Measurements from ENCODE around the gene HSPA1B. TPM values are rescaled to one million over a fixed set of nuclear protein-coding genes. Genes with fewer than 3 reads are reported as not detected.
"Not testable (repeated sequence)": the region's sequence is repeated elsewhere in the genome, so short reads cannot be mapped to it uniquely, and the experiment has no call there.

HSPA1B gene
- total RNA-seq, 1 experiment from 2014 or later, result 257 TPM

- Histone ChIP-seq H3K36me3 (peaks cover 49% of the 10 kb centered on the region), H3K27ac (no peak overlapping the region), H3K4me3 (no peak overlapping the region), H3K27me3 (replicated peaks) (no peaks in the 10 kb centered on the region), H3K9me3 (replicated peaks) (0 out of 2 replicates have a peak, but pooled peaks cover 3% of the 10 kb centered on the region), H3K4me1 (replicated peaks) (peaks cover 28% of the 10 kb centered on the region)
- no peak for DNase-seq (ENCODE audit: low read depth in 1 of 2, low spot score in 2 of 2)
Measured at GRCh38 chr6:31792761-31793171, 34.8 kb upstream of the HSPA1B start.

DNA sequence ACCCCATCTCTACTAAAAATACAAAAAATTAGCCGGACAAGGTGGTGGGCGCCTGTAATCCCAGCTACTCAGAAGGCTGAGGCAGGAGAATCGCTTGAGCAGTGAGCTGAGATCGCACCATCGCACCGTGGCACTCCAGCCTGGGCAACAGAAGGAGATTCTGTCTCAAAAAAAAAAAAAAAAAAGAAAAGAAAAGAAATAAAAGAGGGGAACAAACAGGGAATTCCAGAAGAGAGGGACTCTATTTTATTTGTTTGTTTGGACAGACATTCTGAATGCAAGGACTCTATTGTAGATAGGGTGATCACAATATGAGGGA is 33.7 kb upstream of the HSPA1B start:
- H3K27ac ChIP-seq; H3K4me3 ChIP-seq; DNase-seq (ENCODE audit: low read depth in 1 of 2, low spot score in 2 of 2); H3K9me3 ChIP-seq (replicated peaks); H3K27me3 ChIP-seq (replicated peaks): not testable (repeated sequence)
- H3K4me1 ChIP-seq (replicated peaks), result peaks cover 28% of the 10 kb centered on the region
- peaks cover 49% of the 10 kb centered on the region for H3K36me3 ChIP-seq

DNA sequence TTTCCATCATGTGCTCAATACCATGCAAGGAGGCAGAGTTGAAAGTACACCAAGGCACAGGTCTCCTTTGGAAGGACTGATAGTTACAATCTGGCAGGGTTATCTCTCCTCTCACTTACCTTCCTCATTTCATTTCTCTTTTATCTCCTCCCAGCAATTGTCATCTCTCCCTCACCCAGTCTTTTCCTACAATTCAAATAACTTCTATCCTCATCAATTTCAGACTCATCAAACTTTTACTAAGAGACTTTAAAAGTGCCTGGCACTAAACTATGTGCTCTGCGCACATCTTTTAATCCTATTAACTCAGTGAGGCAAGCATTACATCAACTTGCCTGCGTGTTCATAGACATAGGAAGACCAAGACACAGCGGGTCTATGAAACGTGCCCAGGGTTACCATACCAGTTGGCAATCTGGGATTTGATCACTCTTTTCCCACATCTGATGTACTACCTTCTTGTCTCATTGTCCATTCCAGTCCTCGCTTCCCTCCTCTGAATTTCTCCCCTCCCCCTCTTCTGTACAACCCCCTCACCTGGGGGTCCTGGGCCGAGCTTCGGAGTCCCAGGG is 33.2 kb upstream of the HSPA1B start:
- Histone ChIP-seq H3K36me3 (peaks cover 47% of the 10 kb centered on the region), H3K27ac (peak overlapping the region; percentile 99), H3K4me3 (peak overlapping the region; percentile 97), H3K27me3 (replicated peaks) (no peaks in the 10 kb centered on the region), H3K9me3 (replicated peaks) (0 out of 2 replicates have a peak, but pooled peaks cover 3% of the 10 kb centered on the region), H3K4me1 (replicated peaks) (peaks cover 28% of the 10 kb centered on the region)
- peak in 1 of 2 experiments; percentile 43 for DNase-seq (ENCODE audit: low read depth in 1 of 2, low spot score in 2 of 2)

- DNase-seq (ENCODE audit: low read depth in 1 of 2, low spot score in 2 of 2), result peak in 1 of 2 experiments; percentile 80
- Histone ChIP-seq H3K27ac (peak overlapping the region; percentile 99), H3K9me3 (replicated peaks) (0 out of 2 replicates have a peak, but pooled peaks cover 3% of the 10 kb centered on the region), H3K27me3 (replicated peaks) (no peaks in the 10 kb centered on the region), H3K36me3 (peaks cover 42% of the 10 kb centered on the region), H3K4me3 (peak overlapping the region; percentile 97), H3K4me1 (replicated peaks) (peaks cover 28% of the 10 kb centered on the region)
Measured at GRCh38 chr6:31794866-31795615, 32.5 kb upstream of the HSPA1B start.

- H3K27ac ChIP-seq, result peak within 1 kb of the TSS; percentile 99
- peaks cover 38% of the 10 kb centered on the region for H3K36me3 ChIP-seq
- H3K4me1 ChIP-seq (replicated peaks), result peaks cover 28% of the 10 kb centered on the region
- H3K9me3 ChIP-seq (replicated peaks), result 0 out of 2 replicates have a peak, but pooled peaks cover 3% of the 10 kb centered on the region
- peak; percentile 92 to 95 for DNase-seq (ENCODE audit: low read depth in 1 of 2, low spot score in 2 of 2)
- H3K4me3 ChIP-seq, result peak within 1 kb of the TSS; percentile 97
- no peaks in the 10 kb centered on the region for H3K27me3 ChIP-seq (replicated peaks)
Measured at GRCh38 chr6:31795616-31796298, 31.8 kb upstream of the HSPA1B start, which contains the start of gene VARS1. TSS of gene VARS1 (minus strand) at chr6:31795752. CDS start at chr6:31795217, 535 bp downstream.

DNA sequence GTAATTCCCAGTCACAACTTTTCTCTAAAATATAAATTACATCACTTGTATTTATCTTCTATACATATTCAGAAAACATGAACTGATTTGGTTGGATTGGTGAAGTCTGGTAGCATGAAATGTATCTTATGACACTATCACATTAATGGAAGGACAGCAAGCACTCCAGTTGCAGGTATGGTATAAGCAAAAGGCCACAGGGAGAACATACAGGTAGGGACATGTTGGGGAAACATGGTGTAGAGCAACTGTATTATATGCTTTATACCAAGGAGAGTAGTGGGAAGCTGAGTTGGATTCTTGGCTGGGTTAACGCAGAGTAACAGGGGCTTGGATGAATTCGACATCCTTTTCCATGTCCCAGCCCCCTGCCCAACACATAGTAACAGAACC is 30.5 kb upstream of the HSPA1B start:
- no peak overlapping the region for H3K4me3 ChIP-seq
- no peak for DNase-seq (ENCODE audit: low read depth in 1 of 2, low spot score in 2 of 2)
- no peaks in the 10 kb centered on the region for H3K27me3 ChIP-seq (replicated peaks)
- H3K27ac ChIP-seq, result no peak overlapping the region
- H3K36me3 ChIP-seq, result peaks cover 38% of the 10 kb centered on the region
- H3K4me1 ChIP-seq (replicated peaks), result peaks cover 28% of the 10 kb centered on the region
- H3K9me3 ChIP-seq (replicated peaks), result 0 out of 2 replicates have a peak, but pooled peaks cover 3% of the 10 kb centered on the region

DNA sequence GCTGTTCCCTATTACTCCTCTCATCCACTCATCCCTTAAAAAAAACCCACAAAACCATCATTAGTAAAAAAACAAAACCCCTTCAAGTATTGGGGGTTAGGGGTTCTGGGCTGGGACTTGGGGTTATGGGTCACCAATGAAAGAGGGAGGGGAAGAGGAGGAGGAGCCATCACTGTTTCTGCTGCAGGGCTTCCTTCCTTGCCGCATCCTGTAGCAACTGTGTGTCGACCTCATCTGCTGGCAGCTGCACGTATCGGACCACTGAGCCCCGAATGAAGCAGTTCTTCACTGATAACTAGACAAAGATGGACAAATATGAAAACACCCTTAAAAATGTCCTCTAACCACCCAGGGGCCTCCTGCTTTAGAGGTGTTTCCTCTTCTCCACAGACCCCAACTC is 29.9 kb upstream of the HSPA1B start:
- H3K36me3 ChIP-seq, result peaks cover 33% of the 10 kb centered on the region
- no peak overlapping the region for H3K4me3 ChIP-seq
- no peak overlapping the region for H3K27ac ChIP-seq
- peaks cover 26% of the 10 kb centered on the region for H3K4me1 ChIP-seq (replicated peaks)
- no peaks in the 10 kb centered on the region for H3K27me3 ChIP-seq (replicated peaks)
- H3K9me3 ChIP-seq (replicated peaks), result 0 out of 2 replicates have a peak, but pooled peaks cover 3% of the 10 kb centered on the region
- no peak for DNase-seq (ENCODE audit: low read depth in 1 of 2, low spot score in 2 of 2)

DNA sequence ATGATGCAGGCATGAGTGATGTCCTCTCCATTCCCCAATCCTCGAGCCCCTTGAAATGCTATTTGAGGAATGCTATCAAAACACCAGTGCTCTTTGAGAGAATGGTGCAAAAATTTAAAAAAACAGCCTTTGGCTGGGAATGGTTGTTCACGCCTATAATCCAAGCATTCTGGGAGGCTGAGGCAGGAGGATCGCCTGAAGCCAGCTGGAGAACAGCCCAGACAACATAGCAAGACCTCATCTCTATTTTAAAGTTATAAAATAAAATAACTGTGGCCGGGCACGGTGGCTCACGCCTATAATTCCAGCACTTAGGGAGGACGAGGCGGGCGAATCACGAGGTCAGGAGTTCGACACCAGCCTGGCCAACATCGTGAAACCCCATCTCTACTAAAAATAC is 27.8 kb upstream of the HSPA1B start:
- Histone ChIP-seq H3K4me1 (replicated peaks) (peaks cover 13% of the 10 kb centered on the region), H3K27ac (no peak overlapping the region), H3K27me3 (replicated peaks) (no peaks in the 10 kb centered on the region), H3K4me3 (no peak overlapping the region), H3K36me3 (peaks cover 25% of the 10 kb centered on the region), H3K9me3 (replicated peaks) (0 out of 2 replicates have a peak, but pooled peaks cover 3% of the 10 kb centered on the region)
- DNase-seq (ENCODE audit: low read depth in 1 of 2, low spot score in 2 of 2), result no peak

DNA sequence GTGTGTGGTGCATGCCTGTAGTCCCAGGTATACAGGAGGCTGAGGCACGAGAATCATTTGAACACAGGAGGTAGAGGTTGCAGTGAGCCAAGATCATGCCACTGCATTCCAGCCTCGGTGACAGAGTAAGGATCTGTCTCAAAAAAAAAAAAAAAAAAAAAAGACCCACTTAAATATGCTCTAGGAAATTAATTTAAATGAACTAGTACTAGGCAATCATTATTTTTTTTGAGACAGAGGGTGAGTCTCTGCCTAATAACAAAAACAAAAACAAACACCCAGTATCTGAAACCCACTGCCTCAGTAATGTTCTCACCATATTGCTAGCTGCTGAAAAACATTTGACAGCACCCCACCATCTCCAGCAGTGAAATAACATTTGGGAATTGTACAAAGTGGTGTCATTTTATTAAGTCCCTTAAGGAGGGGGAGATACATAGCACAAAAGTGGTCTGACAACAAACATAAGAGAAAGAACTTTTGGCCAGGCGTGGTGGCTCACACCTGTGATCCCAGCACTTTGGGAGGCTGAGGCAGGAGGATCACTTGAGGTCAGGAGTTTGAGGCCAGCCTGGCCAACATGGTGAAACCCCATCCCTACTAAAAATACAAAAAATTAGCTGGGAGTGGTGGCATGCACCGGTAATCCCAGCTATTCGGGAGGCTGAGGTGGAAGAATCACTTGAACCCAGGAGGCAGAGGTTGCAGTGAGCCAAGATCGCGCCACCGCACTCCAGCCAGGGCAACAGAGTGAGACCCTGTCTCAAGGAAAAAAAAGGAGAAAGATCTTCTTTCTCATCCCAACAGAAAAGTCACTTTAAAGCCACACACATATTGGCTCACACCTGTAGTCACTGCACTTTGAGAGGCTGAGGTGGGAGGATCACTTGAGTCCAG is 26.3 kb upstream of the HSPA1B start:
- not testable (repeated sequence) for H3K4me1 ChIP-seq (replicated peaks); H3K27ac ChIP-seq; H3K4me3 ChIP-seq; H3K9me3 ChIP-seq (replicated peaks); DNase-seq (ENCODE audit: low read depth in 1 of 2, low spot score in 2 of 2); H3K27me3 ChIP-seq (replicated peaks)
- peaks cover 16% of the 10 kb centered on the region for H3K36me3 ChIP-seq

DNA sequence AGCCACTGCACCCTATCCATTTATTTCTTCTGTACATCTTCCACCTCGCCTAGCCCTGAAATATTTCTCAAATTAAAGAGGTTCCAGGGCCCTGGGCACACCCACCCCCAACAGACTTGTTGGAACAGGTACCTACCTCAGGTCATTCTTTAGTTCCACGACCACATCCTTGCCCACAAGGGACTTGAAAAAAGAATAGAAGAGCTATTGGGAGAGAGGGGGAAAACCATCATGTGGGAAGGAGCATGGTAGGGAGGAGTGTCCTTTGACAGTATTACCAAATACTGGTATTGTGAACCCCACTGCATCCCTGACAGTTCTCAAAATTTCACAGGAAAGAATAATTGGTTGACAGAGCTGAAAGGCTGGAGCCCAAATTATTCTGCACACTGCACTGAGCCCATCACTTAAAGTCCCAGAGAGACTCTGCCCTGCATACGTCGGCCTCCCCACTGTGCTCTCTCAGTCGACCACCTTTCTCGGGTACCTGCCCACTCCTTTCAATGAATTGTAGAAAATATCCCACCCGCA is 21.5 kb upstream of the HSPA1B start:
- no peak for DNase-seq (ENCODE audit: low read depth in 1 of 2, low spot score in 2 of 2)
- Histone ChIP-seq H3K9me3 (replicated peaks) (no peaks in the 10 kb centered on the region), H3K27ac (peak overlapping the region; percentile 41), H3K27me3 (replicated peaks) (no peaks in the 10 kb centered on the region), H3K4me1 (replicated peaks) (peaks cover 7% of the 10 kb centered on the region; the same call in 1 of the 2 replicates), H3K4me3 (peak overlapping the region; percentile 59), H3K36me3 (peaks cover 13% of the 10 kb centered on the region)

DNA sequence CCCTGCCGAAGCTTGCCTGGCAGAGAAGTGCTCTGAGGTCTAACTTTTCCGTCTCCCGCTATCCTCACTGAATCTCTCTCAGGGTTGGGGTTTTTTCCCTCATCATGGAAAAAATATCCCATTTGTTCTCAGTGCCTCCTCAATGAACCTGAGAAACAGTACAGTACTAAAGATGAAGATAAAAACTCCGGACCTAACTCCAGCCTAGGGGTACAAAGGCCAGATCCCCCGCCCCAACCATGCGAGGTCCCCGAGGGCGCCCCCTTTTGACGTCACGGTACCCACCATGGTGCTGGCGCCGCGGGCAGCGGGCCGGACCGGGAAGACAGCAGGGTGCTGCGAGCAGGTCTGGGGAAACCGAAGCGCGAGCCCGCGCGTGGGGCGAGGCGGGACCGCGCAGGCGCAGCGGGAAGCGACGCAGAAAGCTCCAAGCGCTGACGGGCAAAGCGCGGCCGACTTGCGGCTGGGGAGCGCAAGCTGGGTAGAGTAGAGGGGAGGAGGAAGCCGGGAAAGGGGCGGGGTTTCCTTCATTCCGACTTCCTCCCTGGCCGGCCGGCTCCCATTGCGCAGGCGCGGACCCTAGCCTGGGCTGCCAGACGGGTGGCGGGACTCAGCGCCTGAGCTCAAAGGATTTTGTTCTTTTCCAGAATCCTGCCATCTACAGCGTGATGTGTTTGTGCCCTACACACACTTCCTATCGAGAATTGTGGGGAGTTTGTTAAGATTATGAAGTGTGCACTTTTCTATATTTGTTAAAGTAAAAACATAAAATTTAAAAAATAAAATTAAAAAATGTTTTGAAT is 20.9 kb upstream of the HSPA1B start, which contains the start of gene LSM2:
Gene LSM2 (minus strand): TSS at position 497 of the 803 bp plus-strand sequence. CDS start 209 bp downstream, at position 288.
- Histone ChIP-seq H3K27me3 (replicated peaks) (no peaks in the 10 kb centered on the region), H3K4me1 (replicated peaks) (peaks cover 7% of the 10 kb centered on the region; the same call in 1 of the 2 replicates), H3K4me3 (peak within 1 kb of the TSS; percentile 59), H3K36me3 (peaks cover 8% of the 10 kb centered on the region), H3K9me3 (replicated peaks) (no peaks in the 10 kb centered on the region), H3K27ac (peak within 1 kb of the TSS; percentile 41)
- DNase-seq (ENCODE audit: low read depth in 1 of 2, low spot score in 2 of 2), result peak; percentile 98

DNA sequence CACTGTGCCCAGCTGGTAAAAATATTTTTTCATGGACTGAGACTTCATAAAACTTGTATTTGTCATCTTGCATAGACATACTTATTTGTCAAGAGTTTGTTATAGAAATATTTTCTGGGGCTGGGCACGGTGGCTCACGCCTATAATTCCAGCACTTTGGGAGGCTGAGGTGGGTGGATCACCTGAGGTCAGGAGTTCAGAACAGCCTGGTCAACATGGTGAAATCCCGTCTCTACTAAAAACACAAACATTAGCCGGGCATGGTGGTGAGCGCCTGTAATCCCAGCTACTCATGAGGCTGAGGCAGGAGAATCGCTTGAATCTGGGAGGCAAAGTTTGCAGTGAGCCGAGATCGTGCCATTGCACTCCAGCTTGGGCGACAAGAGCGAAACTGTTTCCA is 18.9 kb upstream of the HSPA1B start:
- H3K36me3 ChIP-seq; H3K4me3 ChIP-seq; H3K4me1 ChIP-seq (replicated peaks); H3K9me3 ChIP-seq (replicated peaks); H3K27ac ChIP-seq; DNase-seq (ENCODE audit: low read depth in 1 of 2, low spot score in 2 of 2); H3K27me3 ChIP-seq (replicated peaks): not testable (repeated sequence)
